HG03103 (cell line): Measurements from ENCODE around the gene CHMP2B.
"Not testable (repeated sequence)": the region's sequence is repeated elsewhere in the genome, so short reads cannot be mapped to it uniquely, and the experiment has no call there.

ENCODE experiments used
- ATAC-seq: cut with Tn5 transposase; IDR thresholded peaks from one replicate; pipeline ENCODE4 v1.9.1; 2021; ENCODE audit warnings: low read depth; ENCODE audit not compliant: unreplicated experiment

Gene CHMP2B

DNA sequence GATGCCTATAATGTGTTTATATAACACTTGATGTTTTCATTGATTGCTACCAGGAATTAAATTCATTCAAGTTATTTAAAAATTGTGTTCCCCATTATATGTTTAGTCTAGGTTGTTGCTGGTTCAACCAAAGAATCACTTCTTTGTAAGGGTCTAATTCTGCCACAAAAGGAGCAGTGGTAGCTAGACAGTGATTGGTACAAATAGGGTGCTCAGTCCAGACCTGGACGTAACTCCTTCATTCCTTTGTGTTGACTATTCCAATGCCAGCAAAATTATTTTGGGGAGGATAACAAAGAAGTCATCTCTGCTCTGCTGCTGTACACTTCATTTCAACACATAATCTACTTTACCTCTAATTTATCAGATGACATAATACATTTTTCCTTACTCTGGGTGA is 1.2 kb downstream of the CHMP2B start:
- ATAC-seq: no peak

DNA sequence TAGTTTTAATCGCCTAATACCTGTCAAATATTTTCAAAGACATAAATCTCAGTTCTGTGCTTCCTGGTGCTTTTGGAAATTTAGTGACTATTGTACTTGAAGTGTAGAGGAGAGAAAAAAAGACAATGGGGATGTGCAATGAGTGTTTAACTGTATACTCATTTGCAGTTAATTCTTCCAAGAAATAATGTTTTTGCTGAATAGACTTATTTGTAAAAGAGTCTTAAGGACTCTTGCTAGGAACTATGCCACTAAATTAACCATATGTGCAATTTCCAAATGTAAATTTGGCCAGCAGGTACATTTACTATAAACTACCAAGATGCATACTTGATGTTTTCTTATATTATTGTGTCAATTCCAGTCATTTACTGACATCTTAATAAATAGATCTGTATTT is 2.0 kb downstream of the CHMP2B start:
- no peak for ATAC-seq

DNA sequence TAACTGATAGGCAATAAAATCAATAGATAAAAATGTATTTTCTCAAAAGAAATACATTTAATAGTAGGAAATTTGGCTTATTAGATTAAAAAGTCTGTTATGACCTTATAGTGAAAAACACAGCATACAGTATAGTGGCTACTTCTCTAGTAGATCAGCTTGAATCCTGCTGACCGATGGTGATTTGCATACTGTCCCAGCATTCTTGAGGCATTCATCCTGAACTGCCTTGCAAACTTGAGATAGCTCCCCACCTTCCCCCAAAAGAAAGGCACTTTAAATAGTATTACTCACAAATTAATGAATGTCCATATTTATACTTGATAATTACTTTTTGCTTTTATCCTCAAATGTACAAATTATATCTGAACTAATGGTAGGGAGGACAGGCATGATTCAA is 6.7 kb downstream of the CHMP2B start:
- ATAC-seq: no peak

DNA sequence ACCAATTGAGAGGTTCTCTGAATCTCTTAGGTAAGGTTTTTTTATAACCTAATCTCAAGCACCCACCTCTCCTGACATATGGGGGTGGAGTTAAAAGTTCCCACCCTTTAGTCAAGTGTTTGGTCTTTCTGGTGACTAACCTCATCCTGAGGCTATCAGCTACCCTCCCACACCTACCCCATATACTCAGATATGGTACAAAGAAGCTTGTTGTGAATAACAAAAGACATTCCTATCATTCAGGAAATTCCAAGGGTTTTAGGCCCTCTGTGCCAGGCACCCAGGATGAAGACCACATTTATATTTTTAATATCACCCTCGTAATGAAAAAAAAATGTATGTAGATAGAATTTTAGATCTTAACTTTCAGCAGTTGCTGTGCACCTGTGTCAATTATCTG is 9.0 kb downstream of the CHMP2B start:
- ATAC-seq: no peak

DNA sequence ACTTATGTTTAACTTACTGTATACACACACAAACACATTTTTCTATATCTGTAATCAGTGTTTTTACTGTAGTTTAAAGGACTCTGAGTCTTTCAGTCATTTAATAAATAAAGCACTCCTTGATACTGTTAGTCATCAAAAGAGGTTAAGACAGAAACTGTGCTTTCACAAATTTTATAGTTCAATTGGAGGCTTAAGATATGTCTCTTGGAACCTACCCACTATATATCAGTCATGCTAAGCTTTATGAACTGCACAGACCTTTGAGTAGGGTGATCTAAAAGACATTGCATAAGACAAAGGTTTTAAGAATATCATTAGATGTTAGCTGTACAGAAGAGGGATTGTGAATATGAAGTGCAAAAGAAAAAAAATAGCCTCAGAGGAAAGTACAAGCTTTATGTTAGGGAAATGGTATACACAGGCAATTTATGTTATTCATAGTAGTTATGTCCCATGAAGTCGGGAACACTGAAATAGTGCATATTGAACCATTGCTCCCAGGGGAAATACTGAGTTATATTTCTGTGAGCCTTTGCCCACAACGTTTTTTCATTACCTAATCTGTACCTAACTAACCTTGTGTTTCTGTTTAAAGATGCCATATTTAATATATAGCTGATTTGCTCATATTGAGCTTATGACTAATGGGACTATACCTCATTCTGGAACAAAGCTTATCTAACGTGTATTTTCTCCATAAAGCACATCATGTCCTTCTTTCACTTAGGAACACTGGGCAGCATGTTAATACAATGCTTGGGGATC is 19.7 kb downstream of the CHMP2B start:
- ATAC-seq: no peak

DNA sequence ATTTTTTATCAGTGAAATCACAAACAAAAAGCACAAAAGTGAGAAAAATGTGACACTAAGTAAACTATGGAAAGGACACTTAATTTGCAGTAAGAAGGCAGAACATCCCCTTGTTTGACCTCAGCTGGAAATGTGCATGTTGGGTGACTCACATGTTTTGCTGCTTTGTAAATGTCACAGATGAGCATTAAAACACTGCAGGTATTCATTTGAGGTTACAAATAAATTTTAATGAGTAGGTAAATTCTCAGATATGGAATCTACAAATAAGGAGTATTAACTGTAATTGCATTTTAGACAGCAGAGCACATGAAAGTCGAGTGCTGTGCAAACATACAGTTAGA is 20.3 kb downstream of the CHMP2B start:
- no peak for ATAC-seq

DNA sequence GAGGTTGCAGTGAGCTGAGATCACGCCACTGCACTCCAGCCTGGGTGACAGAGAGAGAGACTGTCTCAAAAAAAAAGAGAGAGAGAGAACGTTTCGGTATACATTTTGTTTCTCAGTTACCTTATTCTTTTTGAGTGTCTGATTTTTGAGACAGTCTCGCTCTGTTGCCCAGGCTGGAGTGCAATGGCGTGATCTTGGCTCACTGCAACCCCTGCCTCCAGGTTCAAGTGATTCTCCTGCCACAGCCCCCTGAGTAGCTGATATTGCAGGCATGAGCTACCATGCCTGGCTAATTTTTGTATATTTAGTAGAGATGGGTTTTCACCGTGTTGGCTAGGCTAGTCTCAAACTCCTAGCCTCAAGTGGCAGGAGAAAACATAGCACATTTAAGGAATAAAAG is 21.1 kb downstream of the CHMP2B start:
- ATAC-seq: not testable (repeated sequence)

DNA sequence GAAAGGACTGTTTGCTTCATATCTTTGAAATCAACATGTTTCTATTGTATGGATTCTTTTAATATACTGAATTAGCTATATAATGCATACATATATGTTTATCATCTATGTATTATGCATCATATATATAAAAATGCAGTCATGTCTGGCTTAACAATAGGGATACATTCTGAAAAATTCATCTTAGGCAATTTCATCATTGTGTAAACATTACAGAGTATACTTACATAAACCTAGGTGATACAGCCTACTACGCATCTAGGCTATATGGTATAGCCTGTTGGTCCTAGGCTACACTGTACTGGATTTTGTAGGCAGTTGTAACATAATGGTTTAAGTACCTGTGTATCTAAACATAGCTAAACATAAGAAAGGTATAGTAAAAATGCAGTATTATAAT is 21.7 kb downstream of the CHMP2B start:
- no peak for ATAC-seq

DNA sequence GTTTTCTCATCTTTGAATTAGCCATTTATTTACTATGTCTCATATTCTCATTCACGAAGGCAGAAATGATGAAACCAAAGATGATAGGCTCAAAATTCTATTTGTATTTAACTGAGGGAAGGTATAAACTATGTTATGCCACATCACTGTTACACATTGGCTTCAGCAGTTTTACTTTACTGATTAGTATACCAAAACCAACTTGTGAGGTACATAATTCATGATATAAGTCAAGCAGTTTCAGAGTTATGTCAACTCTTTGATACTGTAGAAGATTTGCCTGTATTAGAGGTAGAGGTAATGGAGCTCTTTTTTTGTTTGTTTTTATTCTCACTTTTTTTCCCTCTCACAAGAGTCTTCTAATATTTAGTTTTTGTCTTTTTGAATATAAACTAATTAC is 22.9 kb downstream of the CHMP2B start:
- ATAC-seq: no peak

DNA sequence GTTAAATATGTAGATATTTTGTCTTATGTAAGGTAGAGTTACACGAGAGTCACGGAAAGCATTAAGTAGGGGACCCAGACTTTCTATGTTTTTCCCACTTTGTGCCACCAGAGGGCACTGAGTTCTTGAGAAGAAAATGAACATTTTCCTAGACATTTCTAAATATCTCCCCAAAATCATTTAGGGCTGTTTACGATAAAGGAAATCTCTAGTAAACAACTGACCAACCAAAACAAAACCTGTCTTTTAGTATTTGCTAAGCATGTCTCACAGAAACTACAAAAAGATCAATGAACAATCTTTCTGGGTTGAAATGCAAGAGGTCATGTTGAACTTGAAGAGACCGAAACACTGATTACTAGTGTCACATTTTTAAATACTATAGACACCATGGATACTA is 33.2 kb downstream of the CHMP2B start:
- peak; percentile 73 for ATAC-seq

DNA sequence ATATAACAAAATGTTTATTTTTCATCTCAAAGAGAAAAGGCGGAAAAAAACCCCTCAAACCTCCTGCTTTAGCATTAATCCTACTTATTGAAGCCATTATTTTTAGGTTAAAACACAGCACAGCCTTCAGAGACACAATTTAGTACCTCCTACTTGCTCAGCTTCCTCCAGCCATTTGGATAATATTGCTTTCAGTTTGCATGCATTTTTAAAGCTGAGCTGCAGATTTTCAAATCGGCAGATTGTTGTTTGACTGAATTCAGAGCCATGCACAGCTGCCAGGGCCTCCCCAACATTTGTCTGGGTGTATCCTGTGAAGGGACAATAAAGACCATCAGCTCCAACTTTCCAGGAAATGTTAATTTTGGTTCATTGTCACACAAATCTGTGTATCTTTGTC is 34.8 kb downstream of the CHMP2B start:
- ATAC-seq: no peak

DNA sequence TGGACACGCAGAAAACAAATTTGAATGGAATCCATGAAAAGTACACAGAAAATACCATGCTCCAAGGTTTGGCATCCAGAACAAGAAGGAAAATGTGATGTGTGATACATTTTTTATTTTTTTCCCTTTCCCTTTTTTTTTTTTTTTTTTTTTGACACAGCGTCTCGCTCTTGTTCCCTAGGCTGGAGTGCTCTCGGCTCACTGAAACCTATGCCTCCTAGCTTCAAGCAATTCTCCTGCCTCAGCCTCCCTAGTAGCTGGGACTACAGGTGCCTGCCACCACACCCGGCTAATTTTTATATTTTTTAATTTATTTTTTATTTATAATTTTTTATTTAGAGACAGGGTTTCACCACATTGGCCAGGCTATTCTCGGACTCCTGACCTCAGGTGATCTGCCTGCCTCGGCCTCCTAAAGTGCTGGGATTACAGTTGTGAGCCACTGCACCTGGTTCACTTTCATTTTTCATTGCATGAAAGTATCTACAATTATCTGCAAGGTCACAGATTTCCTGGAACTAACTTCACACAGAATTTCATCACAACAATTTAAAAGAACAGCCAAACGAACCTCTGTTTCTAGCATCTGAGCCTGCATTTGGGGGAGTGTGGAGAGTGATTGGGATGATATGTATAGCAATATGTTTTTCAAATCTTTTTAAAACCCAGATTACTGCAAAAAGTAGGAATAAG is 41.0 kb downstream of the CHMP2B start:
- no peak for ATAC-seq

DNA sequence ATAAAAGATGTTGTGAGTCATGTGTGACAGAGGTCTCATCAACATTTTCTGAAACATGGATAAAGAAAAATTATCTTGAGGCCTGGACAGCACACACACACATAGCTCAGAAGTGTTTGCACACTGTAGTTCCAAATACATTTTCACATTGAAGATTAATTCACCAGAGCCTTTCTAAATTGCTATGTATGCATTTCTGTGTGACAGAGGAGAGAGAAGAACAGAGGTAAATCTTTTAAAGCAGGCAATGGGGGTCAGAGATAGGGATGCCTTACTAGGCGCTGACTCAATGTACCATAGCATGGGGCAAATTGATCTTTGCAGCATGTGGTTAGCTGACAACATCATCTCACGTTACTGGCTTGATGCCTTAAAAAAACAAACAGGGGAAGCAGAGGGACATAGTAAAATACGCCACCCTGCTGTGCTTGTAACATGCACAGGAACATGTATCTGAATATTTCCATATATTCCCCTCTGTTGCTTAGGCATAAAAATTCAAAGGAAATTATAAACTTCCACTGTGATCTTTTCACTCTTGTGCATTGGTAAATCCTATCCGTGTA is 41.6 kb downstream of the CHMP2B start:
- no peak for ATAC-seq

DNA sequence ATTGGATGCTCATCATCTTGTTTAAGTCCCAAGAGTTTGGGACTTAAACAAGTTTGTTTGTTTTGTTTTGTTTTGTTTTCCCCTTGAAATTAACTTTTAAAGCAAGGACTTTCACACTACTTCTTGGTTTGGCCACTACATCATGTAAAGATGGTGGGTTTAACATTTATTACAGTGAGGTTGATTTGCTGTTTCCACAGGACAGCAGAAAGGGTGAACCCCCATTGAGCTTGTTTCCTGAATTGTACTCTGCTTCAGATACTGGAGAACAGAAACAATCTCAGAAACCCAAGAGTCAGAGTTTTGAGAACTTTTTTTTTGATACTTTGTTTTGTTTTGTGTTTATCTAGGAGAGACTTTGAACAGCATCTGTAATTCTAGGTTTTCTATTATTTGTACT is 42.6 kb downstream of the CHMP2B start:
- no peak for ATAC-seq

DNA sequence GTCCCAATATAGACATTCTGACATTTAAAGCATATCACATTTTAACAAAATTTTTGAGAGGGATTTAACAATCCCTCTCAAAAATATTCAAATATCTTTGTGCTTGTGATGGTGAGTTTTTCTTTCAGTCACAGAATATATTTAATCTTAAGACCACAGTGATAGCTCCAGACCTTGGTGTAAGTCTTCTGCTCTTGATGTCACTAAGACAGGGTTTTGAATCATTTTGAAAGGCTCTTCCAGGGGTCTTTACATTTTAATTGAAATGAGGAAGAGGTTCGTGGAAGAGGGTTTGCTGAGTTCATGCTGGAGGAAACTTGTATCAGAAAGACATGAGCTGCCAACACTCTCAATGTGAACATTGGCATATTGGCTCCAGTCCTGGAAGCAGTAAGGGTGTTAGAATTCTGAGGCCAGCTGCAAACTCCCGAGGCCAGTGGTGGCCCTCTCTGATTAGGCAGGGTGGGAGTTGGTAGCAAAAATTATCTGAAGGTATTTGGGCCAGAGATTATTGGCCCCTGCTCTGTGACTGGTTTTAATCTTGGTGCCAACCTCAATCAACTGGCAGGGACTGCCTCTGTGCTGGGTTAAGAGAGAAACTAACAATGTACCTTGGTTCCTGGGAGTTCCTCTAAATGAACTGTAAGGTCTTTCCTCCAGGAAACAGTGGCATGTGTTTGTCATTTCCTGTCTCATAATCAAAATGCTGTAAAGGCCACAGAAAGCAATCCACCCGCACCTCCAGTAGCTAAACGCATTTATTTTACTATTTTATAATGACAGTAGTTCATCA is 44.0 kb downstream of the CHMP2B start:
- ATAC-seq: no peak

DNA sequence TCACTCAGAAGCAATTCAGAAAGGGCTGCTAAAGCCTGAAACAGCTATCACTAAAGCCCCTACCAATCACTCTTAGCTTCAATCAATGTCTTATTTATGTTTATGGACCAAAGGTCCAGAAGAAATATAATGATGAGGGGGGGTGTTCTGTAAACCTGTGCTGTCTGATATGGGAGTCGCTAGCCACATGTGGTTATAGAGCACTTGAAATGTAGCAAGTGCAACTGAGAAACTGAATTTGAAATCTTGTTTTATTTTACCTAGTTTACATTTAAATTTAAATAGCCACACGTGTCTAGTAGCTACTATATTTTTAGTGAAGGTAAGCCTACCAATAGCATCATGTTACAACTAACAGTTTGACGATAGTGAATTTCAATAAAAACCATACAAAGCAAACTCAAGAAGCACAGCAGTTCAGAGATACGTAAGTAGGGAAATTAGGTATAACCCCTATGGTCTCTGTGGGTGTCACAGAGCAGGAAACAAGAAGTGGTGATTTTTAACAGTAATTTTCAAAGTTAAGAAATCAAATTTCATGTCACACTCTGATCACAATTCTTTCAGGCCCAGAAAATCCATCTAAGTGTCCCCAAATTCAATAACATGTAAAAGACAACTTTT is 45.7 kb downstream of the CHMP2B start:
- peak; percentile 81 for ATAC-seq

DNA sequence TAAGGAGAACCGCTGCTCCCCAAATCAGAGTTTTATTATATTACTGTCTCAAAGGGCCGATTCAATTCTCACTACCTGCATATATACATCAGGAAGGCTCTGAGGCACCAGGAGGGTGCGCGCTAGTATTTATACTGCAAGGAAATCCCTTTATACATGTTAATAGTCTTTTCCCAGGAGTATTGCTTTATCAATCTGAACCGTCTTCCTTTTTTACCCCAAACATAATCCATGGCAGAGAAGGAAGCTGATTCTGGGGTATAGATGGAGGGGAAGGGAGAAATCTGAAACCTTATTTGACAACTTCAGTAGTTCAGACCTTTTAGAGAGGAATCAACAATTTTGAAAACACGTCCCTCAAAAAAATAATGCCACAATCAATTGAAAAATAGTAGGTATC is 49.4 kb downstream of the CHMP2B start, which contains the start of gene POU1F1:
Gene POU1F1 (minus strand): TSS at position 101 of the 400 bp plus-strand sequence. CDS start 122 bp downstream, outside the sequence.
- ATAC-seq: no peak

DNA sequence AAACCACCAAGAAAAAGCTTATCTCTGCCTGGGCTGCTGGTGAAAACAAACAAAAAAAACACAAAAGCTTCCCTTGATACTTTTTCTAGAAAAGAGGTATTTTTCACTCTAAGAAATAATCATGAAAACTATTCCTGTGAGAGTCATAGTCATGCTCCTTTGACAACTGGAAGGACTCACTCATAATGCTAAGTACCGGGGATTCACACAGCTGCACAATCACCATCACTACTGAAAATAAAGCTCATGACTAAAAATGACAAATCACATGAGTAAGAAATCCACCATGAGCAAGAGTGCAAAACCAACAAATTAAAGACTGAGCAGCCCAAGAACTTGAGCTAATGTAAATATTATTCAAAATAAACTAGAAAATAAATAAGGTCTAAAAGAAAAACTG is 59.9 kb downstream of the CHMP2B start:
- ATAC-seq: no peak

DNA sequence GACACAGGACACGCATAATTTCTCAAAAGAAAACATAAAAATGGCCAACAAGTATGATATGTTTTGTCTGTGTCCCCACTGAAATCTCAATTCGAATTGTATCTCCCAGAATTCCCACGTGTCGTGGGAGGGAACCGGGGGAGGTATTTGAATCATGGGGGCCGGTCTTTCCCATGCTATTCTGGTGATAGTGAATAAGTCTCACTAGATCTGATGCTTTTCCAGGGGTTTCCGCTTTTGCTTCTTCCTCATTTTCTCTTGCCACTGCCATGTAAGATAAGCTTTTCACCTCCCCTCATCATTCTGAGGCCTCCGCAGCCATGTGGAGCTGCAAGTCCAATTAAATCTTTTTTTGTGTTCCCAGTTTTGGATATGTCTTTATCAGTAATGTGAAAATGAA is 61.3 kb downstream of the CHMP2B start:
- no peak for ATAC-seq

DNA sequence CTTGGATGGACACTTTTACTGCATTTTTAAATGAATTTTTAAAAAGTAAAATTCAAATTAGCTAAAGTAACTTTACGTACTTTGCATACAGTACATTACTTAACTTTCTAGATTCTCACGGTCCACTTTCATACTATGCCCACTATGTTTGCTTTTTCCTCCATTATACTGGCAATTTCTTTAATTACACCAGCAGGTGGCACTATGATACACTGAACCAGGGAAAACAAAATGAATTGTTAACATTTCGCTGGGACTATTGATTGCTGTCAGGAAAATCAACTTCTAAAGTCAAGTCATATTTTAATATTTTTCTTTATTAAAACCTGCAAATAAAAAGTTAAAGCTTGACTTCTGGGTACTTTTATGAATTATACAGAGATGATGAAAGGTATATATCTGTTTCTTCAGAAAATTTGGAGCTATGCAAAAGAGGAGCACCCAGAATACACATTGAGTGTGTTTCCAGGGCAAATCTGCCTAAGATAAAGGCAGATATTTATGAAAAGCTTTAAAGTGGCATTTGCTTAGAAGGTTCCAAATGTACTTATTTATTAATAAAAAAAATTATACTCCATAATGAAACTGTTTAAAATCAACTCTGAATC is 71.1 kb downstream of the CHMP2B start:
- peak; percentile 78 for ATAC-seq
